HCEC 1CT (cell line): ENCODE data around the gene ADARB2.
"Not testable (repeated sequence)": the region's sequence is repeated elsewhere in the genome, so short reads cannot be mapped to it uniquely, and the experiment has no call there.

Experiments used
- DNase-seq: peaks from one replicate; pipeline ENCODE4 v3.0.0-alpha.2; 2017

Gene ADARB2

DNA sequence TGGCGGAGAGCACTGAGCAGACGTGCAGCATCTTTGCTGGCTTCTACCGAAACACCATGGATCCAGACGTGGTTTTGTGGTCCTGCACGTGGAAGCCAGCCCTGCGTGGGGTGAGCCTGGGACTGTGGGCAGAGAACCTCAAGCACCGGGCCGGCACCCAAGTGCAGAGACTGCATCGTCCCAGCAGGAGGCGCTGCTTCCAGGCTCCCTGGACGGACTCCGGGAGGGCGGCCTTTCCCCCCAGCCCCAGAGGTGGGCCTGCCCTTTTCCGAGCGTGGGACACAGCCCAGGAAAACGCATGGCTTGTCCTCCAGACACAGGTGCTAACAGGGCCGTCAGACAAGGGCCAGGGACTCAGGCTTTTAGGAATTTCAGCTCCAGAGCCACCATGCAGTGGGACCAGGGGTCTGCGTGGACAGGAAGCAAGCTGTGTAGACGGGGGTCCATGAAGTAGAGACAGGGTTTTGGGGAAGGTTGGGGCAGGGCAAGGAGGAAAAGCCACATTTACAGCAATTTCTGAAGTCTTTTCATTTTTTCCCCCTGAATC is 377.2 kb downstream of the ADARB2 start:
- no peak for DNase-seq

DNA sequence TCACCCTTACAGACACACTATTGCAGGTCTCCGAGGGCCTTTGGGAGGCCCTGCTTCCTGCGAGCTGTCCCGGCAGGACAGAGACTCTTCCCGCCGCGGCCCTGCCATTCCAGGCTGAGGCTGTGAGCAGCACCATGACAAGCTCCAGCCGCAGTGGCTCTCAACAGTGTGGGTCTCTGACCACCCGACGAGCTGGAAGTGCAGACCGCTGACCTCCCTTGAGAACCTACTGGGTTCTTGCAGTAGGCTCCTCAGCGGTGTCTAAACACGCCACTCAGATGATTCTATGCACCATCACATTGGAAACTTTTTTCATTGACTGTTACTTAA is 377.7 kb downstream of the ADARB2 start:
- DNase-seq: no peak

DNA sequence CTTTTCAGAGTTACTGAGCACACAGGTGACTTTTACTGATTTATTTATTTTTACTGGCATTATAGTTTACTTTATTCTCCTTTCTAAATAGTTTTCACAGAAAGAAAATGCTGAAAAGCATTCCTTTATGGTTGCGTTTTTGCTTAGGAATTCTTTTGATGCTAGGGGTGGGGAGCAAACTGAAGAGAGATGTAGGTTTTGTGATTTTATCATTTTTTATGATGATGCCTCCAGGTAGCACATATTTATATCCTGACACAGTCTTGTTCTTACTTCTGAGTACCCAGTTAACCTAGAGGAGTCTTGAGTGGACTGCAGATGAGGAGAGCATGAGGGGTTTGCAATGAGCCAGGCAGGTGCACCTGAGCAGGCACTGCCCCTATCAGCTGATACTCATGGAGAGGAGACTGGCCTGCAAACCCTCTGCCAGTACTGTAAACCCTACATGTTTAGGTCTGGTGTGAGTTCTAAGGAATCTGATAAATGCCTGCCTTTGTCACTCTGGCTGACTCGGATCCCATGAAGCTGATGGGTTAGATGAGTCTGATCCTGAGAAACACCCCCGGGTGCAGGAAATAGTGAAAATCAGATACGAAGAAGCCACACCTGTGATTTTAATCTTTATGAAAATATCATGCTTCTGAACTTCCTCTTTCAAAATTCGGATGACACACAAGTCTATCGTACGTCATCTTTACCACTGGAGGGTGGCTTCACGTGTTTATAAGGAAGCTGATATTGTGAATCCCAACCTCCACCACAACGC is 378.3 kb downstream of the ADARB2 start:
- DNase-seq: no peak

DNA sequence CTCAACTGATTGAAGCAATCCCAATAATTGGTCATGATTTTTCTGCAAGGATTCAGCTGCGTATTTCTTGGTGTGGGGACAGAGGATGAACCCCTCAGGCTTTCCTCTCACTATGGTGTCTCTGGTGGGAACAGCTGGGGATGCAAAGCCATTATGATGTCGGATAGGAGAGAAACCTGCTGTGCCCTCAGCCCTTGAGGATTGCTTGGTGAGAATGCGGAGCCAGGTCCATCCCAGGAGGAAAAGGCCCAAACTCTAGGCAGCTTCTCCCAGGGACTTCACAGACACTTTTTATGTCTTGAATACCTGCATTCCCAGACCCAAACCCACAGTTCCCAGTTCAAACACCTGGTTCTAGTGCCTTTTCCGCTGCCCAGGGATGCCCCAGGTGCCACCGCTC is 379.2 kb downstream of the ADARB2 start:
- DNase-seq: no peak

DNA sequence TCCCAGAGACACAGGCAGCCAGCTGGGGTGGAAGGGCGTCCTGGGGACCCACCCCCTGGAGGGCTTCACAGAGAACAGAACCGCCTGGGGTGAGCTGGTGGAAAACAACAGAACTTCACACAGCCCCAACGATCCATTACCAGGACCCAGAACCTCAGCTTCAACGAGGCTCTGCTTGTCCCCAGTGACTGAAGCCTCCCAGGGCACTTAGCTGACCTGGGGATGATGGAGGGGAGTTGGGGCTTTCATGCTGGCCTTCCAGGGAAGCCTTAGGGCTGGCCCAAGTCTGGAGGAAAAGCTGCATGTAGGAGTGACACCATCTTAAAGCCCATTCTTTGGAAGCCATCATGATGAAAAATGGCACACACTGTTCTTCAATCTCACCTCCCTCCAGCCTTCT is 381.0 kb downstream of the ADARB2 start:
- DNase-seq: no peak

DNA sequence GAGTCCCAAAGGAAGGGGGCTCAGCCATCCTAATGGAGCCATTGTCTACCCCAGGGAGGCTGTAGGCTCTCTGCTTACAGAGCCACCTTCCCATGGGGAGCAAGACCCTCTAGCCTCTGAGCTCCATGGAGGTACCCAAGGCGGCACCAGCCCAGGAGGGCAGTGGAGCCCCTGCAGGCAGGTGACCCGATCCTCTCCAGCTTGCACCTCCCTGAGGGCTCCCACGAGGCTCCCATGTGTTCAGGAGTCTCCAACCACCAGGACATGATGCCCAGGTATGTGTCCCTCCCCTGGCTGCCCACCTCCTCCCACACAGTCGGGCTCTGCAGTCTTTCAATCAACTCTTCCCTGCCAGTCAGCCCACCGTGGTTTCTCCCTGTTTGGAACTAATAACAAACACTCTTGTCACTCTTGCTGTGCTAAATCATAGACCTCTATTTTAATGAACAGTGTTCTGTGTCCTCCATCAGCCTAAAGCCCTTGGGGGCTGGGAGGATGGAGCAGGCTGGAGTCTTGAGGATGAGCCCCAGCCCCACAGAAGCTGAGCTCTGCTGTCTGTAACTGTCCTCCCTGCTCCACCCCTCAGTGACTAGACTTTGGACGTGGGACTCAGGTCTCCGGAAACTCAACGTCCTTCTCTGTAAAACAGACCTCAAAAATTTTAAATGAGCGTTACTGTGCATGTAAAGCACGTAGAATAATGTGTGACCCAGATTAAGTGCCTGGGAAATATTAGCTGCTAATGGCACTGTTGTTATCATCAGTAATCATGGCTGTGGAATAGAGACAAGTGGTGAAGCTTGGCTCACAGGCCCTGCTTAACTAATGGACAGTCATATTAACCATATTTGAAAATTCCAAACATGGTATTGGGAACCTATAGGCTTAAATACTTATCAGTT is 382.3 kb downstream of the ADARB2 start:
- DNase-seq: no peak

DNA sequence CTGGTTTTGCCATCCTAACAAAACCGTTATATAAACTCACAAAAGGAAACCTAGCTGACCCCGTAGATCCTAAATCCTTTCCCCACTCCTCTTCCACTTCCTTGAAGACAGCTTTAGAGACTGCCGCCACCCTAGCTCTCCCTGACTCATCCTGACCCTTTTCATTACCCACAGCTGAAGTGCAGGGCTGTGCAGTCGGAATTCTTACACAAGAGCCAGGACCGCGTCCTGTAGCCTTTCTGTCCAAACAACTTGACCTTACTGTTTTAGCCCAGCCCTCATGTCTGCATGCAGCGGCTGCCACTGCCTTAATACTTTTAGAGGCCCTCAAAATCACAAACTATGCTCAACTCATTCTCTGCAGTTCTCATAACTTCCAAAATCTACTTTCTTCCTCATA is 385.0 kb downstream of the ADARB2 start:
- DNase-seq: not testable (repeated sequence)

DNA sequence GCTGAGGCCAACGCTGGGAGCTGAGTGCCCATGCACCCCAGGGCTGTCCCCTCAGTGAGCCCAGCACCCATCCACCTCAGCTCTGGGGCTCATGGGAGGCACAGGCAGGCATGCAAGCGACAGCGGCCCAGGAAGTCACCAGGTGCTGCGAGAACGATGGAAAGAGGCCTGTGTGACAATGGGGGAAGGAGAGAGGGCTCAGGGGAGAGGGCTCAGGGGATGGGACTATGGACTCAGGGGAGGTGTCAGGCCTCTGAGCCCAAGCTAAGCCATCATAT is 388.6 kb downstream of the ADARB2 start:
- no peak for DNase-seq

DNA sequence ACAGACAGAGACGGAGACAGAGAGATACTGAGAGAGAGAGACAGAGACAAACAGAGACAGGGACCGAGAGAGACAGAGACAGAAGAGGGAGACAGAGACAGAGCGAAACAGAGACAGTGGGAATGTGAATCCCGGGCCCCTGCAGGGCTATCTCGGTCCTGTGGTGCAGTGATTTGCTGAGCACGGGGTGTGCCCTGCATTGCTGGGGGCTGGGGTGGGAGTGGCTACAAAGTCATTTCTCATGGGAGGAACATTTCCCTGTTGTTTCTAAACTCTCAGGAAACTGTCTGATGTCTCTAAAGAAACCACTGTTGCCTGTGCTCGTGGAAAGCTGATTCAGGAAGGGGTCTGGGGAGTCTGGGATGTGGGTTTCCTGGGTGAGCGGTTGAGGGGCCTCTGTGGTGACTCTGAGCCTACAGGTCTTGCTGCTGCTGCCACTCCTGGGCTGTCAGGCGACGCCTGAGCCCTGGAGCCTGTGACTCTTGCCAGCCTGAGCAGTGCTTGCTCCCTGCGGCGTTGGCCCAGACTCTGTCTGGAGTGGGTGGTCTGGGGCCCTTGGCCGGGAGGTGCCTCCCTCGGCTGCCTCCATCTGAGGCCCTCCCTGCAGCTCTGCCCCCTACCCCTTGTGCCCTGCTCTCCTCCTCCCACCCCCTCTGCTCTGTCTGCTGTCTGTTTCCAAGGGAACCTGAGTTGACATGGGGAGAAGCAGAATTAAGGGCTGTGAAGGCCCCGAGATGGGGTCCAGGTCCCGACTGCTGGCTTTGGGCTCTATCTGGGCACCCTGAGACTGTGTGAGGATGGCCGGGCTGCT is 389.2 kb downstream of the ADARB2 start:
- no peak for DNase-seq

DNA sequence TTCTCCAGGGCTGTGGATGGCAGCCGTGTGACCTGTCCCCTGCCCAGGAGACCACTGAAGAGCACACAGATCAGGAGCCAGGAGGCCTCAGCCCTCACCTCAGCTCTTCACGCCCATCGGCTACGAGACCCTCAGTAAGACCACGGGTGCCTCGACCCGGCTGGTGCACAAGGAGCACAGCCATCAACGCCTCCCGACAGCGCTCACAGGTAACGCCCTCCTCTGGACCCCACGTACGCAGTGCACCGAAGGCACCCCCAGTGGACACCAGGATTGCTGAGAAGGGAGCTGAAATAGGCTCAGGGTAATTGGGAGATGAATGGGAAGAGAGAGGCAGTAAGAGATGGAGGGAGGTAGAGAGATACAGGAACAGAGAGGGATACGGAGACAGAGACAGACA is 389.8 kb downstream of the ADARB2 start:
- DNase-seq: no peak

DNA sequence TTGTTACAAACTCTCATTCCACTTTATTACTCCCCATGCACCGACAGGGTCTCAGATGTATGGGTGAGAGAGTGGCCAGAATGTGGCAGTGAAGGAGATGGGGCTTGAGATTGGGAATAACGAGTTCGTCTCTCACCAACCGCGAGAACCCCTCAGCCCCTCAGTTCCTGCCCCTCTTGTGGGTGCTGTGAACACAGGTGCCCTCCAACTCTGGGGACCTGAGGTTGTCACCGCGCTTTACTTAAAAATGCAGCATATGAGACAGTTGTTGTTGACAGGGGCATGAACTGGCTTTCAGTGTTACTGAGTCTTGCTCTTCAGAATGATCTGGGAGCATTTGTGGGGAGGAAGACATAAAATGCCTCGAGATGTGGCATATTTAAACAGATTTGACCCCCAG is 391.1 kb downstream of the ADARB2 start:
- DNase-seq: no peak

DNA sequence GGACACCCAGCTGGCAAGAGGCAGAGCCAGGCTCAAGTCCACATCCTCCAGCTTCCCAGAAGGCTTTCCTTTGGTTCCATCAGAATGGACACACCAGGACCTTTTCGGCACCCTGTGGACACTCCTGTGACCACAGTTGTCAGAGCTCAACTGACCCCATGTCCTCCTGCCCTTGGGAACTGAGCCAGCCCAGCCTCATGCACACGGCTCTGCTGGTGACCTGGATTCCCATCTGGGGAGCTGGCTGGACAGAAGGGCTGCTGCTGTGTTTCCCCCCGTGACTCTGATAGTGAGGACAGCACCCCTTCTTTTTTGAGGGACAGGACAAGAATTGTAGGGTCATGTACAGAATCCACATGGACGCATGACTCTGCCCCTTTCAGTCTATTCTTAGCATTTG is 392.0 kb downstream of the ADARB2 start:
- DNase-seq: no peak

DNA sequence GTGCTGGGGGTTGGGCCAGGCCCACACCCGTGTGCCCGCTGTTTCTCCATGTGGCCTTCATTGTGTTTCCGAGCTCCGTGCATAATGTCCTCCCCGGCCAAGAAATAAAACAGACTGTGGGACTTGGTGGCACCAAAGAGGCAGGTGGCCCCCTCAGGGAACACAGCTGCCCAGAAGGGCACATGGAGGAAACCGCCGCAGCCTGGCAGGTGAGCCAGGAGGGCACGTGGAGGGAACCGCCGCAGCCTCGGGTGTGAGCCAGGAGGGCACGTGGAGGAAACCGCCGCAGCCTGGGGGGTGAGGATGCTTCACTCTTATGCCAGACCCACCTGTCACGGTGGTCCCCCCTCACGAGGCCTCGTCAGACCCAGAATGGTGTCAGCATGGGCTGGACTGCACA is 392.5 kb downstream of the ADARB2 start:
- no peak for DNase-seq

DNA sequence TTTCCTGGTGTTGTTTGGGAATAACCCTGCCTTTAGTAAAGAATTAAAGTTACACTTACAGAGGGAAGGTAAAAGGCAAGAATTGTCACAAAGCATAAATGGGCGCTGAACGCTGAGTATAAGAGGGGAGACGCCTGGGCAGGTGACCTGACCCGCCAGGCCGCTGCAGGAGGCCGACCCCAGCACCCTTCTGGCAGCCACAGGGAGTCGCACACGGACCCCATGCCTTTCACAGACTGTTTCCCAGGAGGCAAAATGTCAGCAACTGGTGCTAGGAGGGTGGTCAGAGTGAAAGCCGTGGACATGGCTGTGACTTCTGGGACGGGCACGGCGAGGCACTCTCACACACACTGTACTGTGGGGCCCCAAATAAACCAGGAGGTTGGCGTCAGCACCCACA is 392.9 kb downstream of the ADARB2 start:
- DNase-seq: no peak

DNA sequence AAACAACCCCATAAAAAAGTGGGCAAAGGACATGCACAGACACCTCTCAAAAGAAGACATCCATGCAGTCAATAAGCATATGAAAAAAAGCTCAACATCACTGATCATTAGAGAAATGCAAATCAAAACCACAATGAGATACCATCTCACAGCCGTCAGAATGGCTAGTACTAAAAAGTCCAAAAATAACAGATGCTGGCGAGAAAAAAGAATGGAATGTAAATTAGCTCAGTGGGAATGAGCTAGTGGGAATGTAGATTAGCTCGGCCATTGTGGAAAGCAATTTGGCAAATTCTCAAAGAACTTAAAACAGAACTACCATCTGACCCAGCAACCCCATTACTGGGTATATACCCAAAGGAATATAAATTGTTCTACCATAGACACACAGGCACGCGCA is 394.1 kb downstream of the ADARB2 start:
- no peak for DNase-seq

DNA sequence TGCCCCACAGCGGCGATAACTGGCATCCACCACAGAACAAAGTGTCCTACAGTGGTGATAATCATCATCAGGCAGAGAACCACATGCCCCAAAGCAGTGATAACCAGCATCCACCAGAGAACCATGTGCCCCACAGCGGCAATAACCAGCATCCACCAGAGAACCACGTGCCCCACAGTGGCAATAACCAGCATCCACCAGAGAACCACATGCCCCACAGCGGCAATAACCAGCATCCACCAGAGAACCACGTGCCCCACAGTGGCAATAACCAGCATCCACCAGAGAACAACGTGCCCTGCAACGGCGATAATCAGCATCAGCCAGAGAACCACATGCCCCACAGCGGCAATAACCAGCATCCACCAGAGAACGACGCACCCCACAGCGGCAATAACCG is 396.3 kb downstream of the ADARB2 start:
- not testable (repeated sequence) for DNase-seq

DNA sequence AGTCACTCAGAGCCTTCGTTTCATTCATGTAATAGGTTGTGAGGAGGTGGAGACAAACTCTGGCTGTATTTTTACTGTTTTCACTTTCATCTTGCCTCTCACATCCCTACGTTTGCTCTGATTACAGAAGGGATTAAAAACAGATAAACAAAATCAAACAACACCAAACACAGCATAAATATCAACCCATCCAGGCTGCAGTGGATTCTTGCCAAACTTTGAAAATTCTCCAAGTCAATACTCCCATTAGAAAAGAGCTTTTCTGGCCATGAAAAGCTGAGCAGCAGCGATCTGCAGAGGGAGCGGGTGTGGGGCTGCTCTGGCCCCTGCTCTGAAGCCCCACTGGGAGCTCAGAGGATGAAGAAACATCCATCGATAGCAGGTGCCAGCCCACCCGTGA is 397.9 kb downstream of the ADARB2 start:
- DNase-seq: no peak

DNA sequence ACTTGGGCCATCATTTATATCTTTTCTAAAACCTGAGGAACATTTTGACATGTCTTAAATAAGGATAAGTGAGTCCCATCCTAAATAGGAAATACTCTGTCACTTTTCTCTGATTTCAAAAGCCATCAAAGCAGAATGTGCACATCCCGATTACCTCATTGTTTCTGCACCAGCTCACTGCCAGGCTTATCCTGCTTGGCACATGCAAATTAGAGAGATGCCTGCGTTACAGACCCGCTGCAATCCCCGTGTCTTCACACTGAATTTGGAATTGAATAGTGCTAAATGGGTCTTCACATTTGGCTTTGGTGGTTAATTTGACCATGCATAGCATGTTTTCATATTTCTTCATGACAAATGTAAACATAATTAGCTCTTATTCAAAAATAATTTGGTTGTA is 401.7 kb downstream of the ADARB2 start:
- DNase-seq: no peak

DNA sequence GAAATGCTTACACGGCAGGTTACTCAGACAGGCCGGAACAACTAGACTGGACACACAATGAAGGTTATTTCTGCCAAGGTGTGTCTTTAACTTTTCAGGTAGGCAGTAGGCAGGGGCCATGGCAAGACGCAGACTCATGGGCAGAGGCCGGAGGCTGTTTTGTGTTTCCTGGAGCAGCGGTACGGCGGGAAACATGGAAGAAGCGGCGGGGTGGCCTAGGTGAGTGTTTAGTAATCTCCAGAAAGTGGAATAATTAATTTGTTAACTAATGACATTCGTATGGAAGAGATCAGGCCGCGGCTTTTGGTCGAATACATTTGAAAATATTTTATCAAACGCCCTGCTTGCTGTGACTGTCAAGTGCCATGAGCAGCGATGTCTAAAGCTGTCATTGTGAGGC is 403.3 kb downstream of the ADARB2 start:
- no peak for DNase-seq

DNA sequence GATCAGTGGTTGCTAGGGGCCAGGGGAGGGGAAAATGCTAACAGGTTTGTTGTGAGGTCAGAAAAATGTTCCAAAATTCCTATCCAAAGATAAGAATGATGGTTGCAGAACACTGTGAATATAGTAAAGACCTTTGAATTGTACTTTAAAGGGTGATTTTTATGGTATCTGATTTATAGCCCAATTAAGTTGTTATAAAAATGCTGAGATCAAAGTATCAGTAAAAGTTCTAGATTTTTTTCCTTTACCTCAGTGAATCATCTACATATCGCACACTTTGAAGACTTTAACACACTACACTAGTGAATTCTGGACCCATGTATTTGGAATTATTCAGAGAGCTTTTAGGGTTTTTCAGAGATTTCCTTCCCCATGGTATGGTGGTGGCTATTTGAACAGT is 405.8 kb downstream of the ADARB2 start:
- DNase-seq: no peak

DNA sequence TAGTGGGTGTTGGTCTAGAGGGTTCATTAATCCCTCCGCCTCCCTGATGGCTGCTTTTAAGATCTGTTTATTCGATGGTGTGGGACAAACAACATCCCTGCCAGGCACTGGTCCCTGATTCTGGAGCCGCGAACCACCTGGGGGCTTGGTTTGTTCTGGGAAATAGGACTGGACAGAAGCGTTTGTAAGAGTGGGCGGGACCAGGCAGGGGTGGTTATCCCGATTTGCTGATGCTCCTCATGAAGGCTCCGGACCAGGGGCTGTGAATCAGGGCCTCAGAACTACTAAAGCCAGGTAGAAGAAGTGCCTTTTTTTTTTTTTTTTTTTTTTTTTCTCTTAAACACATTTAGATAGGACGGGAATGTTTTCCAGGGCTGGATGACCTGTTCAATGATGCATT is 407.7 kb downstream of the ADARB2 start:
- DNase-seq: no peak

DNA sequence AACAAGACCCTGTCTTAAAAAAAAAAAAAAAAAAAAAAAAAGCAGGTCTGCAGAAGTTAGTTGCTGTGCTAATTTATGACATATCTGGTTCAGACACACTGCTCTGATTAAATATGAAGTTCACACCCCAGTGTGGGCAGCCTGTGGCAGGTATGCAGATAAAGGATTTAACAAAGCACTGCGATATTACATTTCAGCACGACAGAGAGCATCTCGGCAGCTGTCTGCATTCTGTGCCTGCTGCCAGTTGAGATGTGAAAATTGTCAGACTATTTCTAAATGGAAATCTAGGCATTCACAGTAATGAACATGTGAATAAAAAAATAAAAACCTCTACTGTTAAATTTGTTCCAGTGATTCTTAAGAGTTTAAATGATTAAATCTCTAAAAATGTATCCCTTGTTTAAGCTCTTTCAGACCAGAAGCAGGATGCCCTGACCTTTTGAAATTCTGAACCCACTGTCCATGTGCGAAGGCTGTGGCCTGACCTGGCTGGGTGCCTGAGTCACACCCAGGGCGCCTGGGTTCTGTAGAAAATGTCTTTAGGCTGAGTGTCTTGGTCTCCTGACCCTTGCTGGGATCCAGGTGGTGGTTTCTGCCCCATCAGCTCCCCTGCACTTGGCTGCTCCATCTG is 408.2 kb downstream of the ADARB2 start:
- DNase-seq: no peak

DNA sequence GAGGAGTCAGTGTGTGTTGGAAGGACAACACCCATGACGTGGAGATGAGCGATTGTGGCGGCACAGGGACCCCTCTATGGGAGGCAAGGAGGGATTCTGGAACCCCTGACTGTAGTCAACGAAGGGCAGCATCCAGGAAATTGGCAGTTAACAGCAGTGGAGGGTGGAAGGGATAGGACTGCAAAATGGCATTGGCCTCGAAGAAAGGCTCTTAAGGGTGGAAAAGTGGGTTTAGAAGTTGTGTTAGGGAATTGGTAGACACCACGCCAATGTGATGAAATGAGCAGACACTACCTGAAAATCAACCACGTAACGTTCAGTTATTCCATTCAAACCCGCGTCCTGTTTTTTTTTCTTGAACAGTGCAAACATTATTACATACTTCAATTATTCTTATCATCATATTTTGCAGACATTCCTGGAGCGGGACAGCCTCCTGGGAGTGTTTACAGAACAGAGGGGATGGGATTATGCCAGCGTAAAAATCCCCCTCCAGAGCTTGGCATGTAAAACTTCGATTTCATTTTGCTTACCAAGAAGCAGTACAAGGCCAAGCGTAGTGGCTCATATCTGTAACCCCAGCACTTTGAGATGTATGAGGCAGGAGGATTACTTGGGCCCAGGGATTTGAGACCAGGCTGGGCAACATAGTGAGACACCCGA is 409.0 kb downstream of the ADARB2 start:
- no peak for DNase-seq
